Suprapubic skin (tissue), 4 donors: ENCODE results near the gene SPECC1. TPM values are rescaled to one million over a fixed set of nuclear protein-coding genes. Genes with fewer than 3 reads are reported as not detected.
A peak's percentile ranks its signal among the peaks of the same experiment; 100 is the strongest.

Experiments used
- DNase-seq, 2 donors: peaks; one replicate each; pipeline ENCODE4 v3.0.0-alpha.2; 2019; ENCODE audit warnings: low spot score in 2 of 2
- H3K27ac ChIP-seq: fragments of 200-600 bp; sonication (generic); one replicate; pipeline ENCODE4 v1.5.1; 2019
- H3K27me3 ChIP-seq: fragments of 200-600 bp; sonication (generic); one replicate; pipeline ENCODE4 v1.5.1; 2019
- H3K36me3 ChIP-seq: fragments of 200-600 bp; sonication (generic); one replicate; pipeline ENCODE4 v1.5.1; 2019
- H3K4me1 ChIP-seq: fragments of 200-600 bp; sonication (generic); one replicate; pipeline ENCODE4 v1.5.1; 2019
- H3K4me3 ChIP-seq: fragments of 200-600 bp; sonication (generic); one replicate; pipeline ENCODE4 v1.5.1; 2019; ENCODE audit warnings: mild to moderate bottlenecking
- H3K9me3 ChIP-seq: fragments of 200-600 bp; sonication (generic); one replicate; pipeline ENCODE4 v1.5.1; 2019
- CTCF ChIP-seq, 2 donors: fragments of 200-600 bp in 1 of 2; fragments of 450-650 bp in 1 of 2; sonication (generic) in 1 of 2; IDR thresholded peaks; one replicate each; pipeline ENCODE4 v1.5.1; 2016 to 2019; ENCODE audit warnings: antibody characterized with exemption in 2 of 2, mild to moderate bottlenecking in 1 of 2, moderate library complexity in 1 of 2
- EP300 ChIP-seq: sonication (generic); formaldehyde crosslinking; IDR thresholded peaks from one replicate; pipeline ENCODE4 v1.6.1; 2017; ENCODE audit warnings: antibody characterized with exemption
- POLR2A ChIP-seq, 2 donors: fragments of 450-650 bp; IDR thresholded peaks; one replicate each; pipeline ENCODE4 v1.6.1; 2017; ENCODE audit warnings: antibody characterized with exemption in 2 of 2, mild to moderate bottlenecking in 2 of 2, moderate library complexity in 2 of 2
- POLR2AphosphoS5 ChIP-seq, 3 donors: sonication (generic); formaldehyde crosslinking; IDR thresholded peaks; one replicate each; pipeline ENCODE4 v1.6.1; 2017; ENCODE audit warnings: antibody characterized with exemption in 3 of 3
- WGBS: methylation state at CpG from one replicate; pipeline ENCODE4 v1.1.5; 2018; 5-methylcytosine and 5-hydroxymethylcytosine counted together
- total RNA-seq, 4 donors: library from RNA; depleted of rRNA; stranded (reverse); fragments of >200 nt; gene quantifications; one replicate each; pipeline ENCODE4 v1.1.0, GENCODE V29; 2016

The SPECC1 gene
- total RNA-seq, 4 donors from 2014 or later: 12.2 to 18.1 (median 16.4) TPM

- Histone ChIP-seq H3K9me3 (no peaks in the 10 kb centered on the region), H3K27ac (peak within 1 kb of the TSS; percentile 97), H3K27me3 (no peaks in the 10 kb centered on the region), H3K4me1 (peaks cover 33% of the 10 kb centered on the region), H3K4me3 (peak within 1 kb of the TSS; percentile 88), H3K36me3 (no peaks in the 10 kb centered on the region)
- TF ChIP-seq POLR2A (IDR thresholded peaks at IDR 0.05): peak in 1 of 2 donors; percentile 63
- peak in 1 of 3 donors; percentile 77 for TF ChIP-seq POLR2AphosphoS5 (IDR thresholded peaks at IDR 0.05)
- no peak for TF ChIP-seq EP300
- no peak for TF ChIP-seq CTCF (IDR thresholded peaks at IDR 0.05)
- WGBS: 0% methylated on average over 32 of the region's 75 CpGs
- peak; percentile 96 to 97 for DNase-seq
Measured at GRCh38 chr17:19977293-19978208, 31.6 kb upstream of the SPECC1 start, which contains the start of gene AKAP10. Gene AKAP10 (minus strand): TSS chr17:19977828. CDS start chr17:19977679, 149 bp downstream.

- no peak for TF ChIP-seq POLR2A (IDR thresholded peaks at IDR 0.05)
- TF ChIP-seq CTCF (IDR thresholded peaks at IDR 0.05): no peak
- no peak for TF ChIP-seq EP300
- no peak for TF ChIP-seq POLR2AphosphoS5 (IDR thresholded peaks at IDR 0.05)
Measured at GRCh38 chr17:19978209-19978802, 30.9 kb upstream of the SPECC1 start.

GRCh38 chr17:19978805-19979211 is 30.4 kb upstream of the SPECC1 start:
- no peak overlapping the region for H3K27ac ChIP-seq
- no peaks in the 10 kb centered on the region for H3K27me3 ChIP-seq
- 88% methylated on average over 13 of the region's 13 CpGs for WGBS
- no peaks in the 10 kb centered on the region for H3K36me3 ChIP-seq
- peaks cover 33% of the 10 kb centered on the region for H3K4me1 ChIP-seq
- H3K9me3 ChIP-seq: no peaks in the 10 kb centered on the region
- peak overlapping the region; percentile 88 for H3K4me3 ChIP-seq
- TF ChIP-seq EP300 (no peak), CTCF (IDR thresholded peaks at IDR 0.05) (no peak), POLR2AphosphoS5 (IDR thresholded peaks at IDR 0.05) (no peak), POLR2A (IDR thresholded peaks at IDR 0.05) (no peak)
- DNase-seq: no peak

More at GRCh38 chr17:19978209-19978802, 30.9 kb upstream of the SPECC1 start:
- Histone ChIP-seq H3K9me3 (no peaks in the 10 kb centered on the region), H3K36me3 (no peaks in the 10 kb centered on the region), H3K27ac (peak overlapping the region; percentile 97), H3K27me3 (no peaks in the 10 kb centered on the region), H3K4me3 (peak overlapping the region; percentile 88), H3K4me1 (peaks cover 33% of the 10 kb centered on the region)
- no peak for DNase-seq
- WGBS: 17% methylated on average over 17 of the region's 22 CpGs

GRCh38 chr17:19979917-19980770 is 29.0 kb upstream of the SPECC1 start:
- Histone ChIP-seq H3K9me3 (no peaks in the 10 kb centered on the region), H3K4me3 (no peak overlapping the region), H3K36me3 (no peaks in the 10 kb centered on the region), H3K27me3 (no peaks in the 10 kb centered on the region), H3K4me1 (peaks cover 30% of the 10 kb centered on the region), H3K27ac (no peak overlapping the region)
- no peak for TF ChIP-seq POLR2AphosphoS5 (IDR thresholded peaks at IDR 0.05)
- 78% methylated on average over 27 of the region's 43 CpGs for WGBS
- no peak for DNase-seq
